IMR-90 (cell line): Measurements from ENCODE around the gene SSTR1. TPM values are rescaled to one million over a fixed set of nuclear protein-coding genes. Genes with fewer than 3 reads are reported as not detected.
A peak's percentile ranks its signal among the peaks of the same experiment; 100 is the strongest.

Experiments used
- ATAC-seq: fragments of 200-7000 bp; cut with Tn5 transposase; 2 replicates; pipeline ENCODE4 v1.9.1; 2020; ENCODE audit warnings: low read depth, mild to moderate bottlenecking, moderate library complexity
- BruUV-seq: library from RNA; stranded (reverse); fragments of 400-500 nt; replicated peaks from 2 replicates; lab custom pipeline; 2021; lab: Mats Ljungman, UMichigan
- CTCF ChIA-PET: fragments of 300-600 bp; formaldehyde crosslinking; extraction: SDS; loops from one replicate; lab custom pipeline; 2021; ENCODE audit warnings: antibody characterized with exemption; lab: Yijun Ruan, JAX
- POLR2A ChIA-PET: fragments of 300-600 bp; sonication (Branson Sonifier 250); formaldehyde crosslinking; loops from one replicate; lab custom pipeline; 2022; ENCODE audit warnings: antibody characterized with exemption; ENCODE audit not compliant: unreplicated experiment; lab: Charles Lee
- DNase-seq: peaks from one replicate; pipeline ENCODE4 v3.0.0; 2013
- H2AFZ ChIP-seq: replicated peaks from 2 replicates; pipeline ENCODE3; 2013; ENCODE audit warnings: low read length, mild to moderate bottlenecking; ENCODE audit not compliant: poor library complexity
- H2AK5ac ChIP-seq: 2 replicates; pipeline ENCODE4 v1.6.1; 2013; ENCODE audit warnings: low read depth, low read length, inconsistent platforms
- H2AK9ac ChIP-seq: replicated peaks from 2 replicates; pipeline ENCODE3; 2013; ENCODE audit warnings: mild to moderate bottlenecking, low read depth, low read length, moderate library complexity; ENCODE audit not compliant: poor library complexity
- H2BK120ac ChIP-seq: 2 replicates; pipeline ENCODE4 v1.6.1; 2013; ENCODE audit warnings: low read depth, low read length, inconsistent platforms
- H2BK15ac ChIP-seq: 3 replicates; pipeline ENCODE4 v1.6.1; 2013; ENCODE audit warnings: low read depth, low read length, inconsistent platforms
- H2BK20ac ChIP-seq: 2 replicates; pipeline ENCODE4 v1.6.1; 2013; ENCODE audit warnings: low read depth, mild to moderate bottlenecking, inconsistent platforms, low read length, moderate library complexity
- H2BK5ac ChIP-seq: 2 replicates; pipeline ENCODE4 v1.6.1; 2013; ENCODE audit warnings: mild to moderate bottlenecking, low read depth, low read length, inconsistent platforms; ENCODE audit not compliant: poor library complexity, severe bottlenecking
- H3K14ac ChIP-seq: replicated peaks from 2 replicates; pipeline ENCODE4 v1.6.1; 2013; ENCODE audit warnings: low read depth, low read length, inconsistent platforms
- H3K18ac ChIP-seq: 2 replicates; pipeline ENCODE4 v1.6.1; 2013; ENCODE audit warnings: low read depth, low read length, control low read depth
- H3K23ac ChIP-seq: 2 replicates; pipeline ENCODE4 v1.6.1; 2013; ENCODE audit warnings: low read depth, low read length, inconsistent platforms
- H3K27ac ChIP-seq: 2 replicates; pipeline ENCODE4 v1.5.1; 2013; ENCODE audit warnings: mild to moderate bottlenecking, control low read depth, low read length; ENCODE audit not compliant: insufficient read depth
- H3K27me3 ChIP-seq: 2 replicates; pipeline ENCODE4 v1.6.1; 2013; ENCODE audit warnings: low read length; ENCODE audit not compliant: control insufficient read depth, insufficient read depth
- H3K36me3 ChIP-seq: 2 replicates; pipeline ENCODE4 v1.6.1; 2013; ENCODE audit warnings: low read length, mixed read lengths; ENCODE audit not compliant: control insufficient read depth, insufficient read depth
- H3K4ac ChIP-seq: 2 replicates; pipeline ENCODE4 v1.6.1; 2013; ENCODE audit warnings: low read depth, low read length, inconsistent platforms
- H3K4me1 ChIP-seq: 2 replicates; pipeline ENCODE4 v1.6.1; 2013; ENCODE audit warnings: low read length, mixed read lengths; ENCODE audit not compliant: control insufficient read depth, insufficient read depth
- H3K4me2 ChIP-seq: 2 replicates; pipeline ENCODE4 v1.6.1; 2013; ENCODE audit warnings: low read depth, mild to moderate bottlenecking, control low read depth, low read length, moderate library complexity
- H3K4me3 ChIP-seq: 2 replicates; pipeline ENCODE4 v1.5.1; 2013; ENCODE audit warnings: low read depth, mild to moderate bottlenecking, control low read depth, low read length, moderate library complexity; ENCODE audit not compliant: insufficient read depth
- H3K56ac ChIP-seq: 2 replicates; pipeline ENCODE4 v1.6.1; 2013; ENCODE audit warnings: low read length, inconsistent platforms; ENCODE audit not compliant: insufficient read depth; ENCODE audit errors: extremely low read depth
- H3K79me1 ChIP-seq, 2 experiments: 2 replicates each; pipeline ENCODE4 v1.6.1; 2013; ENCODE audit warnings: low read length in 2 of 2, inconsistent platforms in 1 of 2, low read depth in 1 of 2
- H3K9ac ChIP-seq: 2 replicates; pipeline ENCODE4 v1.6.1; 2013; ENCODE audit warnings: low read depth, low read length, control low read depth
- H3K9me1 ChIP-seq: 2 replicates; pipeline ENCODE4 v1.6.1; 2013; ENCODE audit warnings: low read length, inconsistent platforms; ENCODE audit not compliant: insufficient read depth
- H3K9me3 ChIP-seq: 2 replicates; pipeline ENCODE4 v1.6.1; 2013; ENCODE audit warnings: low read length; ENCODE audit not compliant: control insufficient read depth, insufficient read depth
- H4K20me1 ChIP-seq: 2 replicates; pipeline ENCODE4 v1.6.1; 2013; ENCODE audit warnings: low read length, inconsistent platforms; ENCODE audit not compliant: insufficient read depth
- H4K5ac ChIP-seq: 2 replicates; pipeline ENCODE4 v1.6.1; 2013; ENCODE audit warnings: mild to moderate bottlenecking, low read depth, low read length, control low read depth
- H4K8ac ChIP-seq, 2 experiments: 2 replicates each; pipeline ENCODE4 v1.6.1; 2013; ENCODE audit warnings: low read depth in 2 of 2, low read length in 2 of 2, control low read depth in 1 of 2, inconsistent platforms in 1 of 2
- H4K91ac ChIP-seq: 2 replicates; pipeline ENCODE4 v1.6.1; 2013; ENCODE audit warnings: low read depth, low read length, inconsistent platforms; ENCODE audit not compliant: insufficient read depth
- BHLHE40 ChIP-seq: fragments of 150-350 bp; IDR thresholded peaks from 2 replicates; pipeline ENCODE4 v1.6.1; 2016; ENCODE audit warnings: mild to moderate bottlenecking, low read depth, low read length
- CEBPB ChIP-seq: IDR thresholded peaks from 2 replicates; pipeline ENCODE4 v1.6.1; 2012; ENCODE audit warnings: low read depth, low read length, improper control_type of control experiment
- FOS ChIP-seq: fragments of 150-350 bp; IDR thresholded peaks from 2 replicates; pipeline ENCODE4 v1.6.1; 2016; ENCODE audit warnings: low read depth, low read length
- MAZ ChIP-seq: IDR thresholded peaks from 2 replicates; pipeline ENCODE4 v1.6.1; 2012; ENCODE audit warnings: low read depth, mild to moderate bottlenecking, low read length, improper control_type of control experiment, moderate library complexity, borderline replicate concordance
- WGBS, 2 experiments: methylation state at CpG; one replicate each; pipeline versions ENCODE4 v1.1.5 to v1.1.7; 2013; ENCODE audit warnings: missing lambda C conversion rate in 2 of 2; ENCODE audit not compliant: insufficient read length in 1 of 2; ENCODE audit errors: extremely low coverage in 2 of 2; 5-methylcytosine and 5-hydroxymethylcytosine counted together
- dilution Hi-C: fragments of 300-500 bp; cut with HindIII; formaldehyde crosslinking; loops from one replicate; pipeline ENCODE4 v1.14.3; 2018; ENCODE audit warnings: low sequenced_read_pairs; ENCODE audit not compliant: unreplicated experiment
- in situ Hi-C: fragments of 300-500 bp; cut with MboI; formaldehyde crosslinking; loops from 3 replicates; pipeline ENCODE4 v1.14.3; 2019; ENCODE audit warnings: low sequenced_read_pairs, inconsistent platforms, mixed read lengths
- intact Hi-C: fragments of 100-400 bp; cut with micrococcal nuclease; formaldehyde crosslinking; loops from 2 replicates; pipeline ENCODE4 v1.10.0; 2022
- polyA plus RNA-seq, 3 experiments: library from polyadenylated mRNA; depleted of rRNA; stranded (reverse); fragments of >200 nt; gene quantifications; 2 replicates each; pipeline ENCODE4 v1.2.3, GENCODE V29; 2012; ENCODE audit warnings: low replicate concordance in 1 of 3
- total RNA-seq: library from RNA; depleted of rRNA; stranded (reverse); fragments of >200 nt; gene quantifications from 2 replicates; pipeline ENCODE4 v1.2.3, GENCODE V29; 2012

SSTR1 gene
- total and polyA plus RNA-seq, 2 of the 4 experiments (the other 2 are of a cell fraction), result 1.1 to 5.5 TPM

DNA sequence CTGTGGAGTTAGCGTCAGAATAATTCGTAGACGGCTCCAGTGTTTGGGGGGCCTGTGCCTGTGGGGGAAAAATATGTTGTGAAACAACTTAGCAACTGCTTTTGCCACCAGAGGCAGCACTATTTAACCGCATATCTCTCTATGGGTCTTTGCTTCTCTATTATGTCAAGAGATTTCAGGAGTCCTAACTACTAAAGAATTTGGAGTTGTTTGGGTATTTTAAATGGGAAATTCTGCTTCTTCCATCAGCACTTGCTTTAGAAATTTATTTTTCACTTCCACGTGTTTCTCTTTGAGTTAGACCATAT lies 48.8 kb downstream of the SSTR1 start:
- Histone ChIP-seq H3K27ac (peak overlapping the region; percentile 65; the same call in 1 of the 2 replicates), H3K36me3 (no peaks in the 10 kb centered on the region), H3K79me1 (no peaks in the 10 kb centered on the region), H3K4me3 (no peak overlapping the region), H3K9me3 (0 out of 2 replicates have a peak, but pooled peaks cover 2% of the 10 kb centered on the region), H2AK9ac (peak overlapping the region; percentile 33), H3K9me1 (no peaks in the 10 kb centered on the region), H2AFZ (peak overlapping the region; percentile 78), H4K5ac (no peak overlapping the region), H3K23ac (0 out of 2 replicates have a peak overlapping the region, but pooled peaks have one; percentile 39), H2BK20ac (peak overlapping the region; percentile 3; the same call in 1 of the 2 replicates), H4K20me1 (no peaks in the 10 kb centered on the region), H2BK15ac (peak overlapping the region; percentile 20; the same call in 1 of the 3 replicates), H3K27me3 (no peaks in the 10 kb centered on the region), H3K4ac (peak overlapping the region; percentile 24), H3K9ac (no peak overlapping the region), H2BK120ac (peak overlapping the region; percentile 24; the same call in 1 of the 2 replicates), H3K14ac (no peak overlapping the region), H3K18ac (no peak overlapping the region), H3K56ac (peak overlapping the region; percentile 26; the same call in 1 of the 2 replicates), H3K4me2 (no peak overlapping the region; the same call in 1 of the 2 replicates), H3K4me1 (peaks cover 2% of the 10 kb centered on the region; the same call in 1 of the 2 replicates), H4K91ac (0 out of 2 replicates have a peak overlapping the region, but pooled peaks have one; percentile 31), H4K8ac (peak overlapping the region in 1 of 2 experiments; percentile 57; a peak in 1 of 4 replicates), H2BK5ac (peak overlapping the region; percentile 60), H2AK5ac (no peak overlapping the region; the same call in 1 of the 2 replicates)
- DNase-seq (peak; percentile 54), ATAC-seq (peak; percentile 7)
- no CpG with 5 or more reads among the region's 5 CpGs for WGBS, 2 experiments
- dilution Hi-C loops (no loop called here), intact Hi-C loops (no loop called here), in situ Hi-C loops (no loop called here)
- ChIA-PET CTCF (no interaction called here), POLR2A (no interaction called here)
- TF ChIP-seq CEBPB (0 out of 2 replicates have a peak, but pooled peaks have one; percentile 15), BHLHE40 (no peak), MAZ (no peak), FOS (no peak)
- BruUV-seq, result no TSS peak
